ENCODE data around the gene RPA1. TPM values are rescaled to one million over a fixed set of nuclear protein-coding genes. Genes with fewer than 3 reads are reported as not detected.
"Not testable (repeated sequence)": the region's sequence is repeated elsewhere in the genome, so short reads cannot be mapped to it uniquely, and the experiment has no call there.

The RPA1 gene
- polyA plus RNA-seq = 10 to 100 TPM; 17.1 to 25.8 (median 23.6) TPM

DNA sequence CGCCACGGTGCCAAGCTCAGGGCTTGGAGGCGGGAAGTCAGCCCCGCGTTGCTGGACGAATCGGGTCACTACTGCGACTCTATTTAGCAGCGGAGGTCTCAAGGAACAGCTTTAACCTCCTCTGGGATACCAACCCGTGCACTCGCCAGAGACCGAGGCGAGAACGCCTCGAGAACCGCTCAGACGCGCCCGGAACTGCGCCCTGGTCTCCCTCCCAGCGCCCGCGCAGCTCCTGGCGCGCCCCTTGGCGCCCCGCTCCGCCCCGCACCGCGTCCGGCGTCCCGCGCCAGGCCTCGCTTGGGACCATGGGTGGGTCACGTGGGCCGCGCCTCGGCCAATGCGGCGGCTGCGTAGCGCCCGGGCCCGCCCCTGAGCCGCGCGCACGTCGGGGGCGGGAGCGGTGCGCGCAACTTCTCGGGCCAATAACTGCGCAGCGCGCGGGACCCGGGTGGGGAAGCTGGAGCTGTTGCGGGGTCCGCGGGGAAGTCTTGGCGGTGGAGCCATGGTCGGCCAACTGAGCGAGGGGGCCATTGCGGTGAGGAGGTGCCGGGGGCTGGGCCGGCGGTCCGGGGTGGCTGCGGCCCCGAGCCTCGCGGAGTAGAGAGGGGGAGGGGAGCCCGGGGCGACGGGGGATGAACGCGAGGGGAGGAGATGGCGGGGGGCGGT lies at the start of gene RPA1, which contains the start of gene SMYD4:
TSS of gene RPA1 (plus strand) at position 414 of the 666 bp plus-strand sequence. CDS start at position 503, 89 bp downstream.
TSS of gene SMYD4 (minus strand) at position 311 of the 666 bp plus-strand sequence. CDS start 1,908 bp downstream, outside the sequence.
- 0 to 1% (median 1%) methylated on average over 66 to 82 of the region's 83 CpGs for WGBS, 3 donors
- no peak within 1 kb of the TSS for H3K27ac ChIP-seq (ENCODE audit: low read depth, low read length)

DNA sequence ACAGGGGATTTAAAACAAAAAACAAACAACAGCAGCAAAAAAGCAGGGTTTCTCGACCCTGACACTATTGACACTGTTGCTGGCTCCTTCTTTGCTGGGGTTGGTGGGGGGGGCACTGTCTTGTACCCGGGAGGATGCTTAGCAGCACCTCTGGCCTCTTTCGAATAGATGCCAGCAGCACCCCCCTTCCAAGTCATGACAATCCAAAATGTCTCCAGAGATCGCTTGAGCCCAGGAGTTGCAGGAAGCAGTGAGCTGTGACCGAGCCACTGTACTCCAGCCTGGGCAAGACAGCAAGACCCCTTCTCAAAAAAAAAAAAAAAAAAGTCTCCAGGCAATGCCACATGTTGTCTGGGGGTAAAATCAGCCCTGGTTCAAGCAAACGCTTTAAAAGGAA lies 47.6 kb upstream of the RPA1 start:
- WGBS, 3 donors = 49 to 70% (median 68%) methylated on average over 6 of the region's 6 CpGs
- peak overlapping the region; percentile 32 for H3K27ac ChIP-seq (ENCODE audit: low read depth, low read length)

DNA sequence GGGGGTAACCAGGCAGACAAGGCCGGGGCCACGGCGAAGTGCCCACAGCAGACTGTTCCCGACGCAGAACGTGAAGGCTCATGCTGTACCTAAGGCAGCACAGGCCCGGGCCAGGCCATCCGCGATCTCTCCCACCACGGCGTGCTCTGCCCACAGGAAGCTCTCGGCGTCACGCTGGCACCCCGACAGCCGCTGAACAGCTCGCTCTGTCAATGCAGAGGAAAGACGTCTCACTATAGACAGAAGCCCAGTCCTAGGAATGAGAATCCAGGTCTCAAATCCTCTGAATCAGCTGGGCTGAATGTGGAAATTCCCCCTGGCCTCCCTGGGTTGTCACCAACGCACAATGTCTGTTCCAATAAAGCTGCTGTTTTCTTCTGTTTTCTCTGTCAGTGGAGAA lies 46.5 kb upstream of the RPA1 start:
- WGBS, 3 donors = 53 to 88% (median 58%) methylated on average over 19 of the region's 19 CpGs
- H3K27ac ChIP-seq (ENCODE audit: low read depth, low read length) = peak overlapping the region; percentile 99

DNA sequence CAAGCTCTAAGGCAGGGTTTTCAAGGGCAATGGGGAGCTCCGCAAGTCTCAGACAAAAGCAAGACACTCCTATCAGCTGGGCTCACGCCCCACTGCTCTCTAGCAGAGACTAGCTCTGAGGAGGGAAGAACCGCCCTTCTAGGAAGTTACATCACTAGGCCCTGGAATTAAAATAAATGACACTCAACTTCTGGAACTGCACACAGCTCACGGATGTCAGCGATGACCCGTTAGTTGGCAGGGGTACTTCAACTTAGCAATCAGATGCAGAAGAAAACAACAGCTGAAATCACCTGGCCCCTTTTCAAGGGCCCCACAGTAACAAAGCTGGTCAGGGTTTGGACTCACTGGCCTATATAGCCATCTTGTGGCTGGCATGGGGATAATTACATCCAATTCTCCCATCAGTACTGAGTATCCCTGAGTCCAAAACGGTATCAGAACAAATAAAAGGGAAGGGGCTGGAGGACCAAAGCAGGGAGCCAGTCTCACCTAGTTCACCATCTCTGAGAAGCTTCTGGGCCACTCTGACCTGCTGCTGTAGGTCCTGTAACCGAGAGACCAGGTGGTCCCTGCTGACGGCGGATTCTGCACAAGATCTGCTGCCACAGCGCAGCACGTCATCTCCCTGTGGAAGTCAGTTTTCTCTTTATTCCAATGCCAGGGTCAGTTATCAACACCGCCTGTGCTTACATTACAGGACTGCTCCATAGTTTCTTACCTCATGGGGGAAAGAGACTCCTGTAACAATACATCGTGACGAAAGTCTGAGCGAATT lies 45.8 kb upstream of the RPA1 start:
- WGBS, 3 donors = 43 to 61% (median 46%) methylated on average over 16 of the region's 16 CpGs
- peak overlapping the region; percentile 99 for H3K27ac ChIP-seq (ENCODE audit: low read depth, low read length)

DNA sequence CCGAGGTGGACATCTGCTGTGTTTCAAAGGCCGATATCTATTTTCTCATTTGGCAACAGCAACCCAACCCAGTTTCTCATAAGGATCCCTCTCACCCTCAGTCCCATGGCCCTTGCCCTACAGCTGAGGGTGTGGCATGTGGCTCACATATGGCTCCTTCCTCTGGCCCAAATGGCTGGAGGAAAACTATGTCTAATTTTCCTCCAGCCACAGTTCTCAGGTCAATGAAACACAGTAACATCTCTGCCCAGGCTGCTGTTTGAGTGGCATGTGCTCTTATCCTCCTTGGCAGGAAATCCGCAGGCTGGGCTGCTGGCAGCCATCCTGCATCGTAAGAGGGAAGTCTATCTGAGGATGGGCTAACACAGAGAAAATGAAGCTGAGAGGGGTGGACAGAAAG lies 43.9 kb upstream of the RPA1 start:
- WGBS, 3 donors = 43 to 73% (median 50%) methylated on average over 4 of the region's 4 CpGs
- no peak overlapping the region for H3K27ac ChIP-seq (ENCODE audit: low read depth, low read length)

DNA sequence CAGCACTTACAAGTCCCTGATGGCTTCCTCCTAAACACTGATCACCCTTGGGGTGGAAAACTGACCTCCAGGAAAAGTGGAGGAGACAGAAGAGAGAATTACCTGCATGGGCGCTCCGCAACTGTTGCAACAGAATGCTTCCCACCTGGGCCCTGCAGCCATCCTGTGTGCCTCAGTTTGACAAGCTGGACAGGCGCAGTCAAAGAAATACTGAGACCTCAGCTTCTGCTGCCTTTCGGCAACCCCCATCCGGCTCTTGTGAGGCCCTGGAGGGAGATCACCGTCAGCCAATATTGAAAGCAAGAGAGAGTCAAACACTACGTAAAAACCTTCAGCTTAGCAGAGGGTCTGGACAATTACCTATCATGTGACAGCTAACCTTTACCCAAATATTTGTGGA lies 43.1 kb upstream of the RPA1 start:
- H3K27ac ChIP-seq (ENCODE audit: low read depth, low read length) = no peak overlapping the region
- 66 to 81% (median 76%) methylated on average over 7 of the region's 7 CpGs for WGBS, 3 donors

DNA sequence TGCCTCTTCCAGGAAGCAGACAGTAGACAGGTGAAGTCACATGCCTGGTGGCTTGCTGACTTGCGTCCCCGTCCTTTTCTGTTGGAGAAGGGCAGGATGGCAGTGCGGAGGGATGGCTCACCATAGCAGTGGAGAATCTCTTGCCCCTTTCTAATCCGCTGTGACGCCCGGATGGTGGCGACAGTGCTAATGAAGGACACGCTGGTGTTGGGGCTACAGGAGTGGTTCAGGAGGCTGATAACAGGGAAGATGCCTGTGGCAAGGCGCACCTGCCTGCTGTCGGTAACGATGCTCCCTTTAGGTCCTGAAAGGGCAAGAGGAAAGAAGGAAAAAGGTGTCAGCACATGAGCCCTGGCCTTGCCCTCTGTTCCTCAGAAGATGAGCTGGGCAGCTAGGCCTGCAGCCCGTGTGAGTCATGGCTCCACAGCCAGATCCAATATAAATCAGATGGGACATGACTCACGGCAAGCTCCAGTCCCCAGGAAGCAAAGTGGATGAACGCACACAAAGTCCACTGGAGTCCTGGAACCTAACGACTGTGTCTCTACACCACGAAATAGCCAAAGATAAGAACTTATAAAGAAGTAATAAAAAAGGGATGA lies 42.4 kb upstream of the RPA1 start:
- peak overlapping the region; percentile 81 for H3K27ac ChIP-seq (ENCODE audit: low read depth, low read length)
- 65 to 82% (median 73%) methylated on average over 16 of the region's 16 CpGs for WGBS, 3 donors

DNA sequence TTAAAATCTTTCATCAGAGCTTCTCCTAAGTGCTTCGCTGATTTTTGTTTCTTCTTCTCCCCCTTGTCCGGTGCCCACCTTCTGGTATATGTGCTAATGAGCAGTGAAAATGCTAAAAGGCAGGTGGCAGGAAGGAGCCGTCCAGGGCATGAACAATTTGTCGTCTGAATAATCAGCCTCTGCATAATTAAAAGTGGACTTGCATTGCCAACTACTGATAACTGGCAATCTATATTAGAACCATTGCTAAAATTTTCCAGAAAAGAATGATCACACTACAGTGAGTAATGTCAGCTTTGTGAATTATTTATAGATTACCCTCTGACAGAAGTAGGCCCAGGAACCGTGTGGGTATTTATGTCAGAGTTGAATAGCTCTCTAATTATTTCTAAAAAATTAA lies 39.9 kb upstream of the RPA1 start:
- H3K27ac ChIP-seq (ENCODE audit: low read depth, low read length) = no peak overlapping the region
- WGBS, 3 donors = 53 to 65% (median 65%) methylated on average over 5 of the region's 5 CpGs

DNA sequence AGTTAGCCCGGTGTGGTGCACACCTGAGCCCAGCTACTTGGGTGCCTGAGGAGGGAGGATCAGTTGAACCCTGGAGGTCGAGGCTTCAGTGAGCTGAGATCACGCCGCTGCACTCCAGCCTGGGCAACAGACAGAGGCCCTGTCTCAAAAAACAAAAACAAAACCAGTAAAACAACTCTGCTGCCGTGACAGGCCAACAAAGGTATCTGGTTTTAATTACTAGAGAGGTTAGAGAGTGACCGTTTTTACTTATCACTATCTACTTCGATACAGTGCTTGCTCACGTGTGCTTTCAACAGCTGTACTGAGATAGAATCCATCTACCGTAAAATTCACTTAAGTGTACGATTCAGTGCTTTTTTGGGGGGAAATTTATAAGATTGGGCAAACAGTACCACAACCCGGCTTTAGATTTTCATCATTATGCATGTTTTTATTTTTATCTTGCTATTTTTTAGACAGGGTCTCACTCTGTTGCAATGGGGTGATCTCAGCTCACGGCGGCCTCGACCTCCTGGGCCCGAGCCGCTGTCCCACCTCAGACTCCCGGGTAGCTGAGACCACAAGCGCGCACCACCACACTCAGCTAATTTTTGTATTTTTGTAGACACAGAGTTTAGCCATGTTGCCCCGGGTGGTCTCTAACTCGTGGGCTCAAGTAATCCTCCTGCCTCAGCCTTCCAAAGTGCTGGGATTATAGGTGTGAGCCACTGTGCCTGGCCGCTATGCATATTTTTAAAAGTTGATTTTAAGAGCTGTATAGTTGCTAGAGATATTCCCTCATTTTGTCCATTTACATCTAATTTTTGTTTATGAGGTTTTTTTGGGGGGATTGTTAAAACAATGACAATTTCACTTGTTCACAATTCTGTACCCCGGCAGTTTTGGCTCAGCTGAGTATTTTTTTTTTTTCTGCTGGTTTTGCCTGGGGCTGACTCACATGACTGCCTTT lies 37.0 kb upstream of the RPA1 start:
- 87 to 90% (median 88%) methylated on average over 23 of the region's 23 CpGs for WGBS, 3 donors
- no peak overlapping the region for H3K27ac ChIP-seq (ENCODE audit: low read depth, low read length)

DNA sequence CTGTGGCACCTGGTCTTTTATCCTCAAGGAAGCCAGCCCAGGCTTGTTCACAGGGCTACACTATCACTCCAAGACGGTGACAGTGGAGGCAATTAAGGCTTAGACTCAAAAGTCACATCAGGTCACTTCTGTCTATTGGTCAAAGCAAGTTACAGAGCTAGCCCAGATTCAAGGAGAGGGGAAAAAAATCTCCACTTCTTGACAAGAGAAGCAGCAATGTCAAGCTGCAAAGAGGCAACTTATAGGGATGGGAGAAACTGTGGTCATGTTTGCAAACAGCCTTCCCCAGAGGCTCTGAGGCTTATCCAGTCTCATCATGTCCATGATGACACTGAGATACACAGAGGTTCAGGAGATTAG lies 36.4 kb upstream of the RPA1 start:
- H3K27ac ChIP-seq (ENCODE audit: low read depth, low read length) = no peak overlapping the region
- WGBS, 3 donors = 56 to 80% (median 77%) methylated on average over 1 of the region's 1 CpG

DNA sequence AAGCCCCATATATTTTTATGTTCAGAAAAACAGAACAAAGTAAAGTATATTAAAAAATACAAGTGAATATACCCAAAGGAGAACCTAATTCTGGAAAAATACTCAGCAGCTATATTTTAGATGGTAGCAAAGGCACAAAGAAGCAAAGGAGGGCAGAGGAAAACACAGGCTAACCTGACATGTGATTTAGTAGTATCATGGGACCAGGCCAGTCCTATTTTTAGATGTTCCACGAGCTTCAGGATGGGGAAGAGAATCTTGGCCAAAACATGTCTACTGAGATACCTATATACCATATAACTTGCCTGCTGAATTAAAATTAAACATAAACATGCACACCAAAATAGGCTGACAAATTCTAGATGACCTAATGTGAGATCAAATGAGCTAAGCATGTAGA lies 33.0 kb upstream of the RPA1 start:
- WGBS, 3 donors = 11 to 20% (median 16%) methylated on average over 1 of the region's 1 CpG
- H3K27ac ChIP-seq (ENCODE audit: low read depth, low read length) = no peak overlapping the region

DNA sequence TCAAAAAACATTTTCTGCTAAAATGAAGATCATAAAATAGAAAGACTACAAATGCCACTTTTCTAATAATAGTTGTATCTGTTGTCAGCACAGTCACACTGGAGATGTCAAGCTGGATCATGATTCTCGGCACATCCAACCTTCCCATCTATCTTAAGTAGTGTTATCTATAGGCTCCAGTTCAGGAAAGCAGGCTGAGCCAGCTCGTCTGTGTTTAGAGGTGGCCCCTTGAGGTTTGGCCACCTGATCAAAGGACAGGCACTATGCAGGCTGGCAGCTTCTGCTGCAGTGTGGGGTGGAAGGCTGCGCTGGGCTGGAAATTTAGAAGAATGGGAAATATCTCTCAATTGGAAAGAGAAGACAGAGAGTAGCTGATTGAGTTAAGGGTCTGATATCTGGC lies 32.5 kb upstream of the RPA1 start:
- H3K27ac ChIP-seq (ENCODE audit: low read depth, low read length) = no peak overlapping the region
- 67 to 68% (median 68%) methylated on average over 3 of the region's 3 CpGs for WGBS, 3 donors

DNA sequence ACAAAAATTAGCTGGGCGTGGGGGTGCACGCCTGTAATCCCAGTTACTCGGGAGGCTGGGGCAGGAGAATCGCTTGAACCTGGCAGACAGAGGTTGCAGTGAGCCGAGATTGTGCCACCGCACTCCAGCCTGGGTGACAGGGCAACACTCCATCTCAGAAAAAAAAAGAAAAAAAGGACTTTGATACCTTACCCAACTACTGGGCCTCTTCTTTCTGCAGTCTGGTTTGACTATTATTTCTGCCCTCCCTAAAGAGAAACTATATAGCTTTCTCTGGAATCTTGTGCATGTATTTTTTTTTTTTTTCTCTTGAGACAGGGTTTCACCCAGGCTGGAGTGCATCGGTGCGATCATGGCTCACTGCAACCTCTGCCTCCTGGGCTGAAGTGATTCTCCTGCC lies 32.0 kb upstream of the RPA1 start:
- 93 to 97% (median 96%) methylated on average over 8 of the region's 8 CpGs for WGBS, 3 donors

DNA sequence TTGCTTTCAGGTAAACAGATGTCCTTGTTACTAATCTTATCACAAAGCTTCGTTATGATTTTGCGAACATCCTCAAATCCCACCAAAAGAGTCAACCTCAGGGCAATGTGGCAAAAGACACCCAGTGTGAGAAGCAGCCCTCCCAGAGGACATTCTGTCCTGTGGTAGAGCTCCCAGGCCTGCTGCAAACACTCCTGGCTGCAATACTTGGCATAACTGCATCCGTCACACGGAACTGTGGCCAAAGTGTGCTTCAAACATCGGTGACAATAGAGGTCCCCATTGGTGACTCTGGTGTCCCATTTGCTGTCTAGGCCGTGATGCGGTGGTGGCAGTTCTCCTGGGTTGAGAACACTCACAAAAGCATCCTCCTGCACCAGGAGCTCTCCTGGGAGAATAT lies 29.6 kb upstream of the RPA1 start:
- WGBS, 3 donors = 84 to 90% (median 88%) methylated on average over 7 of the region's 7 CpGs
- no peak overlapping the region for H3K27ac ChIP-seq (ENCODE audit: low read depth, low read length)

More for the DNA sequence above, 32.0 kb upstream of the RPA1 start:
- not testable (repeated sequence) for H3K27ac ChIP-seq (ENCODE audit: low read depth, low read length)

DNA sequence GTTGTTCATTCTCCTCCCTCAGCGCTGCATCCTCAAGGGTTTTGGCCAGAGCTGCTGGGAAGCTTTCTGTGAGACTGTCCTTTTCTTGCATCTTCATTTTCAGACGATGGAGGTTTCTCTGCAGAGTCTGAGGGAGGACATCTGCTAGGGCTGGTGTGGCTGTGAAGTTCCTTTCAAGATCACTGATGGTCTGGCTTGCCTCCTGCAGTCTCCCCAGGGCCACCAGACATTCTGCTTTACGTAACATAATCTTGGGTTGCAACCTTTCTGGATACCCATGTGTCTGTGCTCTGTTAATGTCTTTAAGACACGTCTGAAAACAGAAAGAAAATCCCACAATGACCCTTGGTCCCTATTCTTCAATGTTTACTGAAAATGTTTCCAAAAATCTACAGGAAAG lies 29.1 kb upstream of the RPA1 start:
- 68 to 80% (median 72%) methylated on average over 4 of the region's 4 CpGs for WGBS, 3 donors
- no peak overlapping the region for H3K27ac ChIP-seq (ENCODE audit: low read depth, low read length)

DNA sequence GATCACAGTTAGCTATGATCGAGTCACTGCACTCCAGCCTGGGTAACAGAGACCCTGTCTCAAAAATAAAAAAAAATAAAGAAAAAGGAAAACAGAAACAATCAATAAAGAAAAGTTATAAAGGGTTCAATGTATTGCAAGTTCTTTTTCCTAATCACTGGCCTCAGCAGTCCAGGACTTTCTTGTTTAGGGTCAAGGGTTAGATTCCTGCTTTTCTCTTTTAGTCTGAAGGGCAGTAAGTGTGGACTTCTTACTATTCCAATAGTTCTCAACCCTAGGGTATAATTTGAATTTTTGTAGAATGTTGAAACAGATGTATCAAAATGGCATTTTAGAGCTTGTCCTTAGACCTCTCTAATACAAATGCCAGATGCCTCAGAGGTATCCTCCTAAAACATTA lies 27.4 kb upstream of the RPA1 start:
- 94 to 95% (median 95%) methylated on average over 1 of the region's 1 CpG for WGBS, 3 donors
- no peak overlapping the region for H3K27ac ChIP-seq (ENCODE audit: low read depth, low read length)

DNA sequence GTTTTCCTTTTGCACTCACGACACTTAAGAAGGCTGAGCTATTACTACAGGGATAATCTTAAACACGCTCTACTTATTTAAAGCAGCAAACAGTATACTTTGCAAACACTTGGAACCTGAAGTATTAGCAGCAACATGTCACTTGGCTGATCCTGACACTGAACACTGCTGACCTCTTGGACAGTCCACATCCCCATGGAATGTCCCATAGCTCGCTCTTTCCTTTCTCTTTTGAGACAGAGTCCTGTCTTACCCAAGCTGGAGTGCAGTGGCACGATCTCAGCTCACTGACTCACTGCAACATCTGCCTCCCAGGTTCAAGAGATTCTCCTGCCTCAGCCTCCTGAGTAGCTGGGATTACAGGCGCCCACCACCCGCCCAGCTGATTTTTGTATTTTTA lies 26.5 kb upstream of the RPA1 start:
- H3K27ac ChIP-seq (ENCODE audit: low read depth, low read length) = no peak overlapping the region
- WGBS, 3 donors = 85 to 91% (median 87%) methylated on average over 6 of the region's 6 CpGs

DNA sequence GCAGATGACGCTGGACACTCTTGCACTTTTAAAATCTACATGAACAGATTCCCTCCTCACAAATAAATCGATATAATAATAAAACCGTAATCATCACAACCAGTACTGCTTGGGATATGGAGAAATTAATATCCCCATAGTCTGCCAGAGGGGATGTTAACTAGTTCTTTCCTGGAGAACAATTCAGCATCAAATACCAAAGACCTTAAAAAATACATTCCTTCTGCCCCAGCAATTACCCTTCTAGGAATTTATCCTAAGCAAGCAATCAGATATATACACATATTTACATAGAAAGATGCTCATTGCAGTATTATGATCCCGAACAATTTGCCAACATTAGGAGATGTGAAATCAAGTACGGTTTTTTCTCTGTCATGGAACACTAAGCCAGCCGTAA lies 21.9 kb upstream of the RPA1 start:
- H3K27ac ChIP-seq (ENCODE audit: low read depth, low read length) = no peak overlapping the region
- 92 to 94% (median 92%) methylated on average over 6 of the region's 6 CpGs for WGBS, 3 donors
